ENCODE data around the gene DUOX1. TPM values are rescaled to one million over a fixed set of nuclear protein-coding genes. Genes with fewer than 3 reads are reported as not detected.
A peak's percentile ranks its signal among the peaks of the same experiment; 100 is the strongest.

The DUOX1 gene
- total and polyA plus RNA-seq, 2 of the 13 experiments (the other 11 are each of a cell fraction or from before 2014, with no cell fraction given) = 0.03 TPM; not detected in 1

GRCh38 chr15:45200799-45201556 lies 71.2 kb downstream of the DUOX1 start (continued):
- no peak for TF ChIP-seq ZNF879 (CRISPR knock-in tag; IDR thresholded peaks at IDR 0.05)
- 0 out of 2 replicates have a peak, but pooled peaks have one; percentile 45 for TF ChIP-seq ZNF841 (CRISPR knock-in tag; IDR thresholded peaks at IDR 0.05; ENCODE audit: borderline replicate concordance)
- no peak for TF ChIP-seq ZNF30 (CRISPR knock-in tag; IDR thresholded peaks at IDR 0.05)
- no peak for TF ChIP-seq SP140L (CRISPR knock-in tag; IDR thresholded peaks at IDR 0.05; ENCODE audit: borderline replicate concordance)
- no peak for TF ChIP-seq MEIS1 (CRISPR knock-in tag; IDR thresholded peaks at IDR 0.05; ENCODE audit: borderline replicate concordance)
- no peak for TF ChIP-seq SIX4 (CRISPR knock-in tag; IDR thresholded peaks at IDR 0.05)
- TF ChIP-seq ZNF44 (CRISPR knock-in tag; IDR thresholded peaks at IDR 0.05) = no peak
- TF ChIP-seq, protein P1, sequence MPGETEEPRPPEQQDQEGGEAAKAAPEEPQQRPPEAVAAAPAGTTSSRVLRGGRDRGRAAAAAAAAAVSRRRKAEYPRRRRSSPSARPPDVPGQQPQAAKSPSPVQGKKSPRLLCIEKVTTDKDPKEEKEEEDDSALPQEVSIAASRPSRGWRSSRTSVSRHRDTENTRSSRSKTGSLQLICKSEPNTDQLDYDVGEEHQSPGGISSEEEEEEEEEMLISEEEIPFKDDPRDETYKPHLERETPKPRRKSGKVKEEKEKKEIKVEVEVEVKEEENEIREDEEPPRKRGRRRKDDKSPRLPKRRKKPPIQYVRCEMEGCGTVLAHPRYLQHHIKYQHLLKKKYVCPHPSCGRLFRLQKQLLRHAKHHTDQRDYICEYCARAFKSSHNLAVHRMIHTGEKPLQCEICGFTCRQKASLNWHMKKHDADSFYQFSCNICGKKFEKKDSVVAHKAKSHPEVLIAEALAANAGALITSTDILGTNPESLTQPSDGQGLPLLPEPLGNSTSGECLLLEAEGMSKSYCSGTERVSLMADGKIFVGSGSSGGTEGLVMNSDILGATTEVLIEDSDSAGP (CRISPR knock-in tag; IDR thresholded peaks at IDR 0.05; ENCODE audit: borderline replicate concordance) = no peak; the same call in 1 of the 2 replicates
- no peak for TF ChIP-seq SOX6 (IDR thresholded peaks at IDR 0.05)
- TF ChIP-seq SOX6 (CRISPR knock-in tag; IDR thresholded peaks at IDR 0.05) = peak; percentile 42
- TF ChIP-seq HOXA7 (CRISPR knock-in tag; IDR thresholded peaks at IDR 0.05) = no peak
- TF ChIP-seq LBX2 (CRISPR knock-in tag; IDR thresholded peaks at IDR 0.05; ENCODE audit: borderline replicate concordance) = no peak
- 0 out of 2 replicates have a peak, but pooled peaks have one; percentile 3 for TF ChIP-seq MTA1 (CRISPR knock-in tag; IDR thresholded peaks at IDR 0.05; ENCODE audit: borderline replicate concordance)
- no peak for TF ChIP-seq GPN1 (CRISPR knock-in tag; IDR thresholded peaks at IDR 0.05; ENCODE audit: borderline replicate concordance)
- TF ChIP-seq DNMT1 (CRISPR knock-in tag; IDR thresholded peaks at IDR 0.05) = no peak
- no peak; the same call in 1 of the 2 replicates for TF ChIP-seq DR1 (CRISPR knock-in tag; IDR thresholded peaks at IDR 0.05)
- TF ChIP-seq POLR2G (IDR thresholded peaks at IDR 0.05; ENCODE audit: low read depth, low read length) = no peak
- no peak; the same call in 1 of the 2 replicates for TF ChIP-seq NR2F6 (IDR thresholded peaks at IDR 0.05)
- TF ChIP-seq NR2F6 (CRISPR knock-in tag; IDR thresholded peaks at IDR 0.05) = peak; percentile 60; the same call in 1 of the 2 replicates
- TF ChIP-seq ZNF10 (CRISPR knock-in tag; IDR thresholded peaks at IDR 0.05; ENCODE audit: borderline replicate concordance, low read depth) = no peak
- no peak for TF ChIP-seq HBP1 (CRISPR knock-in tag; IDR thresholded peaks at IDR 0.05; ENCODE audit: low read depth)
- TF ChIP-seq ZNF510 (CRISPR knock-in tag; IDR thresholded peaks at IDR 0.05; ENCODE audit: low read depth) = no peak
- no peak for TF ChIP-seq NFKBIZ (CRISPR knock-in tag; IDR thresholded peaks at IDR 0.05)
- no peak for TF ChIP-seq TMF1 (CRISPR knock-in tag; IDR thresholded peaks at IDR 0.05; ENCODE audit: low read depth)
- no peak for TF ChIP-seq ZSCAN31 (CRISPR knock-in tag; IDR thresholded peaks at IDR 0.05; ENCODE audit: low read depth)
- TF ChIP-seq, protein P2, sequence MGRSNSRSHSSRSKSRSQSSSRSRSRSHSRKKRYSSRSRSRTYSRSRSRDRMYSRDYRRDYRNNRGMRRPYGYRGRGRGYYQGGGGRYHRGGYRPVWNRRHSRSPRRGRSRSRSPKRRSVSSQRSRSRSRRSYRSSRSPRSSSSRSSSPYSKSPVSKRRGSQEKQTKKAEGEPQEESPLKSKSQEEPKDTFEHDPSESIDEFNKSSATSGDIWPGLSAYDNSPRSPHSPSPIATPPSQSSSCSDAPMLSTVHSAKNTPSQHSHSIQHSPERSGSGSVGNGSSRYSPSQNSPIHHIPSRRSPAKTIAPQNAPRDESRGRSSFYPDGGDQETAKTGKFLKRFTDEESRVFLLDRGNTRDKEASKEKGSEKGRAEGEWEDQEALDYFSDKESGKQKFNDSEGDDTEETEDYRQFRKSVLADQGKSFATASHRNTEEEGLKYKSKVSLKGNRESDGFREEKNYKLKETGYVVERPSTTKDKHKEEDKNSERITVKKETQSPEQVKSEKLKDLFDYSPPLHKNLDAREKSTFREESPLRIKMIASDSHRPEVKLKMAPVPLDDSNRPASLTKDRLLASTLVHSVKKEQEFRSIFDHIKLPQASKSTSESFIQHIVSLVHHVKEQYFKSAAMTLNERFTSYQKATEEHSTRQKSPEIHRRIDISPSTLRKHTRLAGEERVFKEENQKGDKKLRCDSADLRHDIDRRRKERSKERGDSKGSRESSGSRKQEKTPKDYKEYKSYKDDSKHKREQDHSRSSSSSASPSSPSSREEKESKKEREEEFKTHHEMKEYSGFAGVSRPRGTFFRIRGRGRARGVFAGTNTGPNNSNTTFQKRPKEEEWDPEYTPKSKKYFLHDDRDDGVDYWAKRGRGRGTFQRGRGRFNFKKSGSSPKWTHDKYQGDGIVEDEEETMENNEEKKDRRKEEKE (IDR thresholded peaks at IDR 0.05) = no peak
